Measurements from ENCODE around the gene GCDH.

DNA sequence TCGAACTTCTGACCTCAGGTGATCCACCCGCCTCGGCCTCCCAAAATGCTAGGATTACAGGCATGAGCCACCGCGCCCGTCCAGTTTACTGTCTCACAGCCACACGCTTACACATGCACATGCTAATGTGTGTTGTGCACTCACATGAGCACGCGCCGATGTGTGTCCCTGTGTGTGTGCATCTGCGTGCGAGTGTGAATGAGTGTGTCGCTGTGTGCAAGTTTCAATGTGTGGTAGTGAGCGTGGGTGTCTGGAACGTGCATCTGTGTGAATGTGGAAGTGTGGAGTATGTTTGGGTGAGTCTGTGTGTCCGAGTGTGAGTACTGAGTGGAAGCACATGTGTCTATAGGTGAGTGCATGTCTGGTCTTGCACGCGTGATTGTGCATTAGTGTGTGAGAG, 48.4 kb upstream of the GCDH start:
- TF ChIP-seq EZH2 (IDR thresholded peaks at IDR 0.05) (no peak), EZH2phosphoT487 (IDR thresholded peaks at IDR 0.05) (no peak)
- TF ChIP-seq, protein P1, sequence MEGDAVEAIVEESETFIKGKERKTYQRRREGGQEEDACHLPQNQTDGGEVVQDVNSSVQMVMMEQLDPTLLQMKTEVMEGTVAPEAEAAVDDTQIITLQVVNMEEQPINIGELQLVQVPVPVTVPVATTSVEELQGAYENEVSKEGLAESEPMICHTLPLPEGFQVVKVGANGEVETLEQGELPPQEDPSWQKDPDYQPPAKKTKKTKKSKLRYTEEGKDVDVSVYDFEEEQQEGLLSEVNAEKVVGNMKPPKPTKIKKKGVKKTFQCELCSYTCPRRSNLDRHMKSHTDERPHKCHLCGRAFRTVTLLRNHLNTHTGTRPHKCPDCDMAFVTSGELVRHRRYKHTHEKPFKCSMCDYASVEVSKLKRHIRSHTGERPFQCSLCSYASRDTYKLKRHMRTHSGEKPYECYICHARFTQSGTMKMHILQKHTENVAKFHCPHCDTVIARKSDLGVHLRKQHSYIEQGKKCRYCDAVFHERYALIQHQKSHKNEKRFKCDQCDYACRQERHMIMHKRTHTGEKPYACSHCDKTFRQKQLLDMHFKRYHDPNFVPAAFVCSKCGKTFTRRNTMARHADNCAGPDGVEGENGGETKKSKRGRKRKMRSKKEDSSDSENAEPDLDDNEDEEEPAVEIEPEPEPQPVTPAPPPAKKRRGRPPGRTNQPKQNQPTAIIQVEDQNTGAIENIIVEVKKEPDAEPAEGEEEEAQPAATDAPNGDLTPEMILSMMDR (IDR thresholded peaks at IDR 0.05), result no peak
